ENCODE results near the gene LETMD1. TPM values are rescaled to one million over a fixed set of nuclear protein-coding genes. Genes with fewer than 3 reads are reported as not detected.

LETMD1 gene
- total RNA-seq, 2 experiments from 2014 or later = 53.9 to 103 TPM

GRCh38 chr12:51009056-51009440 lies 39.1 kb upstream of the LETMD1 start:
- peaks cover 45% of the 10 kb centered on the region for H3K36me3 ChIP-seq (ENCODE audit: insufficient read depth, low read length)
- H3K4me2 ChIP-seq (ENCODE audit: low read length) = no peak overlapping the region
- DNase-seq (ENCODE audit: low spot score) = no peak
- H3K4me3 ChIP-seq (ENCODE audit: low read depth, low read length, poor library complexity, severe bottlenecking) = no peak overlapping the region
- TF ChIP-seq CTCF (conservative IDR thresholded peaks at IDR 0.05; ENCODE audit: low read length) (no peak), EZH2phosphoT487 (IDR thresholded peaks at IDR 0.05; ENCODE audit: borderline replicate concordance, low read depth, low read length) (no peak)
- H2AFZ ChIP-seq (ENCODE audit: low read length) = no peak overlapping the region
- no peaks in the 10 kb centered on the region for H4K20me1 ChIP-seq (ENCODE audit: insufficient read depth, low read length)
- intact Hi-C loops (cut with micrococcal nuclease; ENCODE audit: unreplicated experiment) = no loop called here
- ChIA-PET CTCF (ENCODE audit: unreplicated experiment) (interaction anchor here (1.2 kb wide), 1 partner anchor 220 kb away, joined by 3 read pairs; no protein-coding TSS in a partner anchor), POLR2A (interaction anchor here (0.7 to 1.1 kb wide), 2 partner anchors 17 to 195 kb away, joined by 4 read pairs; partner anchors contain the start of gene SLC11A2)
- H3K27ac ChIP-seq (ENCODE audit: low read depth, low read length, poor library complexity, severe bottlenecking) = no peak overlapping the region
- no peaks in the 10 kb centered on the region for H3K4me1 ChIP-seq (ENCODE audit: insufficient read depth, low read length, poor library complexity, severe bottlenecking)
- H3K79me2 ChIP-seq (ENCODE audit: insufficient read depth, low read depth, low read length) = peaks cover 18% of the 10 kb centered on the region; the same call in 1 of the 2 replicates
- no peaks in the 10 kb centered on the region for H3K9me2 ChIP-seq (ENCODE audit: insufficient read depth, low read length)
- no TSS peak for BruUV-seq (replicated peaks)
- no peaks in the 10 kb centered on the region for H3K9me3 ChIP-seq (ENCODE audit: low read length)

- BruUV-seq (replicated peaks) = no TSS peak
- TF ChIP-seq CTCF (conservative IDR thresholded peaks at IDR 0.05; ENCODE audit: low read length) (no peak), EZH2phosphoT487 (IDR thresholded peaks at IDR 0.05; ENCODE audit: borderline replicate concordance, low read depth, low read length) (no peak)
- intact Hi-C loops (cut with micrococcal nuclease; ENCODE audit: unreplicated experiment) = no loop called here
Observed at GRCh38 chr12:51011955-51012354, 36.2 kb upstream of the LETMD1 start.

GRCh38 chr12:51012570-51013236 lies 35.4 kb upstream of the LETMD1 start:
- 0 out of 2 replicates have a peak, but pooled peaks cover 4% of the 10 kb centered on the region for H4K20me1 ChIP-seq (ENCODE audit: insufficient read depth, low read length)
- ChIA-PET POLR2A (interaction anchor here (0.7 to 2.3 kb wide), 2 partner anchors 13 to 23 kb away, joined by 5 to 8 read pairs; partner anchors contain the start of gene SLC11A2), CTCF (ENCODE audit: unreplicated experiment) (no interaction called here)
- BruUV-seq (replicated peaks) = TSS peak; percentile 30
- H3K9me2 ChIP-seq (ENCODE audit: insufficient read depth, low read length) = no peaks in the 10 kb centered on the region
- H3K4me3 ChIP-seq (ENCODE audit: low read depth, low read length, poor library complexity, severe bottlenecking) = no peak overlapping the region
- intact Hi-C loops (cut with micrococcal nuclease; ENCODE audit: unreplicated experiment) = no loop called here
- TF ChIP-seq EZH2phosphoT487 (IDR thresholded peaks at IDR 0.05; ENCODE audit: borderline replicate concordance, low read depth, low read length) (no peak), CTCF (conservative IDR thresholded peaks at IDR 0.05; ENCODE audit: low read length) (no peak)
- H3K9me3 ChIP-seq (ENCODE audit: low read length) = no peaks in the 10 kb centered on the region
- no peak overlapping the region for H3K27ac ChIP-seq (ENCODE audit: low read depth, low read length, poor library complexity, severe bottlenecking)
- H3K4me2 ChIP-seq (ENCODE audit: low read length) = no peak overlapping the region
- H3K79me2 ChIP-seq (ENCODE audit: insufficient read depth, low read depth, low read length) = peaks cover 35% of the 10 kb centered on the region; the same call in 1 of the 2 replicates
- no peaks in the 10 kb centered on the region for H3K4me1 ChIP-seq (ENCODE audit: insufficient read depth, low read length, poor library complexity, severe bottlenecking)
- peaks cover 13% of the 10 kb centered on the region for H3K36me3 ChIP-seq (ENCODE audit: insufficient read depth, low read length)
- no peak overlapping the region for H2AFZ ChIP-seq (ENCODE audit: low read length)
- DNase-seq (ENCODE audit: low spot score) = no peak

More at GRCh38 chr12:51011955-51012354, 36.2 kb upstream of the LETMD1 start:
- Histone ChIP-seq H2AFZ (ENCODE audit: low read length) (no peak overlapping the region), H3K4me2 (ENCODE audit: low read length) (no peak overlapping the region), H3K9me2 (ENCODE audit: insufficient read depth, low read length) (no peaks in the 10 kb centered on the region), H3K4me3 (ENCODE audit: low read depth, low read length, poor library complexity, severe bottlenecking) (no peak overlapping the region), H3K79me2 (ENCODE audit: insufficient read depth, low read depth, low read length) (peaks cover 28% of the 10 kb centered on the region; the same call in 1 of the 2 replicates), H3K27ac (ENCODE audit: low read depth, low read length, poor library complexity, severe bottlenecking) (no peak overlapping the region), H3K4me1 (ENCODE audit: insufficient read depth, low read length, poor library complexity, severe bottlenecking) (no peaks in the 10 kb centered on the region), H3K36me3 (ENCODE audit: insufficient read depth, low read length) (peaks cover 17% of the 10 kb centered on the region), H3K9me3 (ENCODE audit: low read length) (no peaks in the 10 kb centered on the region), H4K20me1 (ENCODE audit: insufficient read depth, low read length) (no peaks in the 10 kb centered on the region)
- no peak for DNase-seq (ENCODE audit: low spot score)
- CTCF ChIA-PET (ENCODE audit: unreplicated experiment) = no interaction called here
- POLR2A ChIA-PET = interaction anchor here (2.3 kb wide), 1 partner anchor 14 kb away, joined by 8 read pairs; the partner anchor contains the start of gene SLC11A2
